Vagina (tissue), 2 donors: Measurements from ENCODE around the gene PDE1C.

ENCODE experiments used
- POLR2A ChIP-seq, 2 donors: fragments of 450-650 bp; IDR thresholded peaks; one replicate each; pipeline ENCODE4 v1.6.1; 2017; ENCODE audit warnings: antibody characterized with exemption in 2 of 2, mild to moderate bottlenecking in 2 of 2, moderate library complexity in 2 of 2
- POLR2AphosphoS5 ChIP-seq, 2 donors: sonication (generic); formaldehyde crosslinking; IDR thresholded peaks; one replicate each; pipeline ENCODE4 v1.9.0; 2017; ENCODE audit warnings: antibody characterized with exemption in 2 of 2, mild to moderate bottlenecking in 2 of 2, low read depth in 1 of 2; ENCODE audit not compliant: insufficient read depth in 1 of 2
- TF ChIP-seq, protein P1 (sequence below), 3 experiments: fragments of 450-650 bp in 2 of 3; fragments of 200-600 bp in 1 of 3; sonication (generic) in 1 of 3; IDR thresholded peaks; one replicate each; pipeline ENCODE4 v1.5.1; 2017 to 2019; ENCODE audit warnings: antibody characterized with exemption in 3 of 3, mild to moderate bottlenecking in 2 of 3, moderate library complexity in 2 of 3

DNA sequence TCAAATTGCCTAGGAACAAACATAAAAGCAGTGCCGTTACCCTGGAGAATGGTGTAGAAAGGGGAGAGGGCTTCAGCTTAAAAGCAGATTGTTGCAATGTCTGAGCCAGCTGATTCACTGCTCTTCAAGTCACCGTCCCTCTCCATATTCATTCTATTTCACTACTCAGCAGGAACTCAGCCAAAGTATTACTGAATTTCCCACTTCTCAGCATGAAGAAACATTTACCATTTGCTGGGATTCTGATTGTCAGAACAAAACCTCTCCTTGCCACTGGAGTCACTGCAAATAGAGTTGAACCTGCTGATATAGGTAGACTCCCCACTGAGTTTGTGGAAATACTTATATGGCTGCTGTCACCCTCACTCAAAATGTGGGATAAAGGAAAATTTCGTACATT is 311.5 kb downstream of the PDE1C start:
- TF ChIP-seq, protein P1, sequence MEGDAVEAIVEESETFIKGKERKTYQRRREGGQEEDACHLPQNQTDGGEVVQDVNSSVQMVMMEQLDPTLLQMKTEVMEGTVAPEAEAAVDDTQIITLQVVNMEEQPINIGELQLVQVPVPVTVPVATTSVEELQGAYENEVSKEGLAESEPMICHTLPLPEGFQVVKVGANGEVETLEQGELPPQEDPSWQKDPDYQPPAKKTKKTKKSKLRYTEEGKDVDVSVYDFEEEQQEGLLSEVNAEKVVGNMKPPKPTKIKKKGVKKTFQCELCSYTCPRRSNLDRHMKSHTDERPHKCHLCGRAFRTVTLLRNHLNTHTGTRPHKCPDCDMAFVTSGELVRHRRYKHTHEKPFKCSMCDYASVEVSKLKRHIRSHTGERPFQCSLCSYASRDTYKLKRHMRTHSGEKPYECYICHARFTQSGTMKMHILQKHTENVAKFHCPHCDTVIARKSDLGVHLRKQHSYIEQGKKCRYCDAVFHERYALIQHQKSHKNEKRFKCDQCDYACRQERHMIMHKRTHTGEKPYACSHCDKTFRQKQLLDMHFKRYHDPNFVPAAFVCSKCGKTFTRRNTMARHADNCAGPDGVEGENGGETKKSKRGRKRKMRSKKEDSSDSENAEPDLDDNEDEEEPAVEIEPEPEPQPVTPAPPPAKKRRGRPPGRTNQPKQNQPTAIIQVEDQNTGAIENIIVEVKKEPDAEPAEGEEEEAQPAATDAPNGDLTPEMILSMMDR (IDR thresholded peaks at IDR 0.05) = no peak
- no peak for TF ChIP-seq POLR2A (IDR thresholded peaks at IDR 0.05)
- no peak for TF ChIP-seq POLR2AphosphoS5 (IDR thresholded peaks at IDR 0.05; ENCODE audit: insufficient read depth in 1 of 2, low read depth in 1 of 2)
